Memory B cell (primary cell): Measurements from ENCODE around the gene HMBS.
A peak's percentile ranks its signal among the peaks of the same experiment; 100 is the strongest.
"Not testable (repeated sequence)": the region's sequence is repeated elsewhere in the genome, so short reads cannot be mapped to it uniquely, and the experiment has no call there.

Source experiments
- ATAC-seq: fragments of 150-1000 bp; cut with Tn5 transposase; 2 replicates; pipeline ENCODE4 v1.10.0; 2021; ENCODE audit warnings: low read depth, mild to moderate bottlenecking, moderate library complexity
- DNase-seq, 2 donors: peaks; one replicate each; pipeline ENCODE4 v3.0.0; 2022; ENCODE audit warnings: low spot score in 2 of 2
- H3K27ac Mint-ChIP-seq: one replicate; pipeline ENCODE4 v1.8.0; 2022; ENCODE audit warnings: mild to moderate bottlenecking, moderate library complexity, mixed read lengths
- H3K27me3 Mint-ChIP-seq: one replicate; pipeline ENCODE4 v1.8.0; 2022; ENCODE audit warnings: mixed read lengths
- H3K36me3 Mint-ChIP-seq: one replicate; pipeline ENCODE4 v1.8.0; 2022; ENCODE audit warnings: mild to moderate bottlenecking, mixed read lengths
- H3K4me1 Mint-ChIP-seq: one replicate; pipeline ENCODE4 v1.8.0; 2022; ENCODE audit warnings: mixed read lengths
- H3K4me3 Mint-ChIP-seq: one replicate; pipeline ENCODE4 v1.8.0; 2022; ENCODE audit warnings: mild to moderate bottlenecking, moderate library complexity, mixed read lengths
- H3K9me3 Mint-ChIP-seq: one replicate; pipeline ENCODE4 v1.8.0; 2022; ENCODE audit warnings: mixed read lengths

HMBS gene

GRCh38 chr11:119101759-119102423 is 17.2 kb downstream of the HMBS start, which contains the start of gene DPAGT1:
DPAGT1 (minus strand) TSS chr11:119101853; CDS start chr11:119101655, 198 bp downstream.
- Mint-ChIP-seq H3K4me3 (peak within 1 kb of the TSS; percentile 90), H3K4me1 (peaks cover 25% of the 10 kb centered on the region), H3K36me3 (peaks cover 12% of the 10 kb centered on the region), H3K9me3 (no peaks in the 10 kb centered on the region), H3K27ac (peak within 1 kb of the TSS; percentile 95), H3K27me3 (no peaks in the 10 kb centered on the region)
- DNase-seq (peak; percentile 73 to 75), ATAC-seq (peak; percentile 85)

DNA sequence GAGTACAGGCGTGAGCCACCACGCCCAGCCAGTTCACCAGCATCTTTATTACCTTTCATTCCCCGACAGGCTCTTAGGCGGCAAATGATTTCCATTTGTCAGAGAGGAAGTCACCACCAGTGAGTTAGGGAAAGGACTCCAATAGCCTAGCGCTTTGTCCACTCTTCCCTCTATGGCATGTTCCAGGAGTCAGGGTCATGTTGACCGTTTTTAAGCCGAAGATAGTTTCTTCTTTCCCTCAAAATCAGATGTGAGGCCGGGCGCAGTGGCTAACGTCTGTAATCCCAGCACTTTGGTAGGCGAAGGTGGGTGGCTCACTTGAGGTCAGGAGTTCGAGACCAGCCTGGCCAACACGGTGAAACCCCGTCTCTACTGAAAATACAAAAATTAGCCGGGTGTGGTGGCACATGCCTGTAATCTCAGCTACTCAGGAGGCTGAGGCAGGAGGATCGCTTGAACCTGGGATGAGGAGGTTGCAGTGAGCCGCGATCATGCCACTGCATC is 18.5 kb downstream of the HMBS start:
- not testable (repeated sequence) for H3K9me3 Mint-ChIP-seq, H3K27me3 Mint-ChIP-seq, H3K36me3 Mint-ChIP-seq, DNase-seq, ATAC-seq
- peak overlapping the region; percentile 95 for H3K27ac Mint-ChIP-seq
- H3K4me1 Mint-ChIP-seq: peaks cover 19% of the 10 kb centered on the region
- H3K4me3 Mint-ChIP-seq: peak overlapping the region; percentile 90

- DNase-seq: no peak
- H3K9me3 Mint-ChIP-seq: no peaks in the 10 kb centered on the region
- peaks cover 24% of the 10 kb centered on the region for H3K4me1 Mint-ChIP-seq
- H3K27me3 Mint-ChIP-seq: no peaks in the 10 kb centered on the region
- no peak for ATAC-seq
- no peak overlapping the region for H3K4me3 Mint-ChIP-seq
- H3K36me3 Mint-ChIP-seq: peaks cover 2% of the 10 kb centered on the region
- H3K27ac Mint-ChIP-seq: no peak overlapping the region
These were observed 19.1 kb downstream of the HMBS start for GRCh38 chr11:119103793-119104192.

DNA sequence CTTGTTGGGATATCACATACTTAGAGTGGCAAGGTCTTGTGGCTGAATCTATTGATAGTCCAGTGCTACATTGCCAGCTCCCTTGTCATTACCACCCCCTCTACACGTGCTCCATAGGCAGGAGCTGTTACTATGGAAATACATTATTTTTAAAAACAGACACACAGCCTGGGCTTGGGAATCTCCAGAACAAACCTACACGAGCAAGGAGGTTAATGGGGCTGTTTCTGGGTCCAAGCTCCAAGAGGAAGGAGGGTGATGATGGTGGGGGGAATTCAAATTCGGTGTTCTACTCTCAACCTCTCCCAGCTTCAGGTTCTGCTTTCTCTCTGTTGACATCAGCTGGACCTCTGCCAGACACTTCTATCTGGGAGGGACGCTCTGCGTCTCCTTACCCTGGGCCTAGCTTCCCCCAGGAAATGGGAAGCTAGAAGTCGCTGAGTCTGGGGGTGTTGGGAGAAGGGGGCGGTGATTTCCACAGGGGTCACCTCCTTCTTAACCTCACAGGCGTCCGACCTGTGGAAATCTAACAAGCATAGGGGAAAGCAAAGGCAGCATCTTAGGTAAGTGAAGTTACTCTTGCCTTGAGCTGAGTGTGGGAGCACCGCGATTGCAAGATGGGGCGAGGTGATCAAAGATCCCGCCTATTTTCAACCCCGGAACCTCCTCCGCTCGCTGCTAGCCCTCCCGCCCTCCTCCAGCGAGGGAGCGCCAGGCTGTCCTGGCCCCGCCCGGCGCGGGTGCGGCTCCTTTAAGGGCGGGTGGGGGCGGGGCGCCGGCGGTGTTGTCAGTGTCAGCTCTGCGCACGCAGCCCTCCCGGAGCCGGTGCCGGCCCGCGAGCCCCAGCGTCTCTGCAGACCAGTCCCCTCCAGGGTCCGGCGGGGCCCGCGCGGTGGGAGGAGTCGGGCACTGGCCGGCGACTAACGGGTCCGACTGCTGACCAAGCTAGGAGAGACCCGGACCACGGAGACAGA is 22.2 kb downstream of the HMBS start, which contains the start of gene C2CD2L:
Gene C2CD2L, plus strand, starts transcription at position 781 of the 974 bp plus-strand sequence. CDS start 398 bp downstream, outside the sequence.
- peak; percentile 69 to 77 for DNase-seq
- Mint-ChIP-seq H3K36me3 (peaks cover 6% of the 10 kb centered on the region), H3K9me3 (no peaks in the 10 kb centered on the region), H3K4me3 (peak within 1 kb of the TSS; percentile 85), H3K27me3 (no peaks in the 10 kb centered on the region), H3K27ac (peak within 1 kb of the TSS; percentile 81), H3K4me1 (peaks cover 24% of the 10 kb centered on the region)
- peak; percentile 89 for ATAC-seq

- DNase-seq (no peak), ATAC-seq (peak; percentile 10)
- Mint-ChIP-seq H3K4me1 (peaks cover 24% of the 10 kb centered on the region), H3K27ac (peak overlapping the region; percentile 81), H3K27me3 (no peaks in the 10 kb centered on the region), H3K4me3 (peak overlapping the region; percentile 85), H3K36me3 (peaks cover 7% of the 10 kb centered on the region), H3K9me3 (no peaks in the 10 kb centered on the region)
These were observed 23.0 kb downstream of the HMBS start for GRCh38 chr11:119107538-119108145.

DNA sequence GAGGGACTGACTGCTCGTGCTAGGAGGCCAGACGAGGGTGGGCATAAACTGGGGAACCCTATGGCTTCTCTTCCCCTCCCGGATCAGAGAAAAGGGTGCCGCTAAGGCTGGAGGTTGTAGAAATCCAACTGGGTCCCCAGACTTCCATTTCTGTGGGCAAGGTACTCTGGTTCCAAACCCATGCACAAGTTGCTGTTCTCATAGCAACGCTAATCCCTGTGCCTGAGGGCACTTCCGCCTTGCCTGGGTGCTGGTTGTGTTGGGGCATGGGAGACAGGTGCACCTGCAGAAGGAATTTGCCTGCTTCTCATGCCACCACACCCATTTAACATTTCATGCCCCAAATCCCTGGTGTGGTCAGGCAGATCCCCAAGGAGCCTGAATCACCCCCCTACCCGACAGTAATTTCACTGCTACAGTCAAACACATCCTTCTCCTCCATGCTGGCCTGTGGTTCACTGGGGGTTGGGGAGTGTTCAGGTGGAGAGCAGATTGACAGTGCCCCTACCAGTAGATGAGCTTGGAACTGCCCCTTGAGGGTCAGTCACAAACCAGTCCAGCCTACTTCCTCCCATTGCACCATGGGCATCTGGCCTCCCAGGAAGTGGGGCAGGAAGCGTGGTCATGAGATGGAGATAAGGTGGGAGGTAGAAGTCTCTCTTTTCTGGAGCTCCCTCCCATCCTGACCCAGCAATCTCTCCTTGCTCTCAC is 23.6 kb downstream of the HMBS start:
- peak overlapping the region; percentile 82 for H3K4me3 Mint-ChIP-seq
- ATAC-seq: no peak
- H3K4me1 Mint-ChIP-seq: peaks cover 24% of the 10 kb centered on the region
- H3K27ac Mint-ChIP-seq: peak overlapping the region; percentile 13
- no peaks in the 10 kb centered on the region for H3K27me3 Mint-ChIP-seq
- peaks cover 12% of the 10 kb centered on the region for H3K36me3 Mint-ChIP-seq
- no peak for DNase-seq
- H3K9me3 Mint-ChIP-seq: no peaks in the 10 kb centered on the region

- H3K9me3 Mint-ChIP-seq: no peaks in the 10 kb centered on the region
These were observed 24.2 kb downstream of the HMBS start for GRCh38 chr11:119108857-119109221.

GRCh38 chr11:119109843-119110242 is 25.2 kb downstream of the HMBS start:
- ATAC-seq: no peak
- no peak overlapping the region for H3K4me3 Mint-ChIP-seq

More at GRCh38 chr11:119108857-119109221, 24.2 kb downstream of the HMBS start:
- ATAC-seq (no peak), DNase-seq (no peak)
- H3K27me3 Mint-ChIP-seq: no peaks in the 10 kb centered on the region
- H3K4me1 Mint-ChIP-seq: peaks cover 24% of the 10 kb centered on the region
- peak overlapping the region; percentile 82 for H3K4me3 Mint-ChIP-seq
- H3K36me3 Mint-ChIP-seq: peaks cover 13% of the 10 kb centered on the region
- peak overlapping the region; percentile 55 for H3K27ac Mint-ChIP-seq

DNA sequence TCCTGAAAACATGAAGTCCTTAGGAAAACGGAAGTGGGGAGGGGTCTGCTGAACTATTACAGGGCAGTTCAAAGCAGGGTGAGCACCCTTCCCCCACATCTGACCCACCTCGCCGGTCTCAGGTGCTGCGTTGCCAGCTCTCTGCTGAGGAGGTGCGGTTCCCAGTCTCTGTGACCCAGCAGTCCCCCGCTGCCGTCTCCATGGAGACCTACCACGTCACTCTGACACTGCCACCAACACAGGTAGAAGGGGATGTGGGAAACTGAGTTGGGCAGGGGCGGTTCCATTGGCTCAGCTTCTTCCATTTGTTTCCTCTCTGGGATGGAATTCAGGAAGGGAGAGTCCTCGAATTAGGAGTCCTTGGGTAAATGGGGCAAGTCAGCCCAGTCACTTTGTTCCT is 25.8 kb downstream of the HMBS start:
- H3K4me1 Mint-ChIP-seq: peaks cover 24% of the 10 kb centered on the region
- no peak for DNase-seq
- peaks cover 21% of the 10 kb centered on the region for H3K36me3 Mint-ChIP-seq
- H3K4me3 Mint-ChIP-seq: no peak overlapping the region
- no peak overlapping the region for H3K27ac Mint-ChIP-seq
- no peak for ATAC-seq
- no peaks in the 10 kb centered on the region for H3K9me3 Mint-ChIP-seq
- no peaks in the 10 kb centered on the region for H3K27me3 Mint-ChIP-seq

More at GRCh38 chr11:119109843-119110242, 25.2 kb downstream of the HMBS start:
- no peaks in the 10 kb centered on the region for H3K9me3 Mint-ChIP-seq
- no peaks in the 10 kb centered on the region for H3K27me3 Mint-ChIP-seq
- no peak for DNase-seq
- H3K27ac Mint-ChIP-seq: no peak overlapping the region
- peaks cover 24% of the 10 kb centered on the region for H3K4me1 Mint-ChIP-seq
- H3K36me3 Mint-ChIP-seq: peaks cover 17% of the 10 kb centered on the region

GRCh38 chr11:119111361-119111925 is 26.8 kb downstream of the HMBS start:
- ATAC-seq (no peak), DNase-seq (no peak)
- H3K27me3 Mint-ChIP-seq: no peaks in the 10 kb centered on the region
- no peak overlapping the region for H3K4me3 Mint-ChIP-seq
- peaks cover 27% of the 10 kb centered on the region for H3K36me3 Mint-ChIP-seq
- H3K9me3 Mint-ChIP-seq: no peaks in the 10 kb centered on the region
- H3K4me1 Mint-ChIP-seq: peaks cover 24% of the 10 kb centered on the region
- no peak overlapping the region for H3K27ac Mint-ChIP-seq

DNA sequence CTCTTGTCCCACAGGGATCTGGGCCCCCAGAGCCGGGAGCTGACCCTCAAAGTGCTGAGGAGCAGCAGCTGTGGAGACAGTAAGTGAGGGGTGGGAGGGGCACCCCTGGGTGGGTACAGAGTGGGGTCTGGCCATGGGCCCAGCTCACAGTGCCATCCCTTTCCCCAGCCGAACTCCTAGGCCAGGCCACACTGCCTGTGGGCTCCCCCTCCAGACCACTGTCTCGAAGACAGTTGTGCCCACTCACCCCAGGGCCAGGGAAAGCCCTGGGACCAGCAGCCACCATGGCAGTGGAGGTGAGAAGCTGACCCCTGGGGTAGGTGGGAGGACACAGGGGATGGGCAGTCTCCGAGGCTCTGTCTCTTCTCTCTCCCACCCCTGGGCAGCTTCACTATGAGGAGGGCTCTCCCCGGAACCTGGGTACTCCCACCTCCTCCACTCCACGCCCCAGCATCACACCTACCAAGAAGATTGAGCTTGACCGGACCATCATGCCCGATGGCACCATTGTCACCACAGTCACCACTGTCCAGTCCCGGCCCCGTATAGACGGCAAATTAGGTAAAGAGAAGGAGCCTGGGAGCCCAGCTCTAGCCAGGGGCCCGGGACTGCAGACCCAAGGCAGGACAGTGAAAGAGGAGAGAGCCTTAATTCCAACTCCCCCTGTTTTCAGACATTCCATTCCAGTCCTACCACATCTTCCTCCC is 27.8 kb downstream of the HMBS start:
- Mint-ChIP-seq H3K9me3 (no peaks in the 10 kb centered on the region), H3K4me1 (peaks cover 19% of the 10 kb centered on the region), H3K4me3 (no peak overlapping the region), H3K36me3 (peaks cover 27% of the 10 kb centered on the region), H3K27ac (no peak overlapping the region), H3K27me3 (no peaks in the 10 kb centered on the region)
- ATAC-seq (no peak), DNase-seq (no peak)

GRCh38 chr11:119113716-119114115 is 29.0 kb downstream of the HMBS start:
- Mint-ChIP-seq H3K36me3 (peaks cover 27% of the 10 kb centered on the region), H3K27me3 (no peaks in the 10 kb centered on the region), H3K27ac (no peak overlapping the region), H3K4me3 (no peak overlapping the region), H3K4me1 (peaks cover 13% of the 10 kb centered on the region), H3K9me3 (no peaks in the 10 kb centered on the region)
- DNase-seq: no peak
- no peak for ATAC-seq
